ENCODE results near the gene OLFM1.

OLFM1 gene

GRCh38 chr9:135167356-135167755 is 79.9 kb downstream of the OLFM1 start:
- no peak for ATAC-seq (ENCODE audit: low read depth)
- no peaks in the 10 kb centered on the region for H3K36me3 Mint-ChIP-seq
- peaks cover 6% of the 10 kb centered on the region for H3K27me3 Mint-ChIP-seq
- no peaks in the 10 kb centered on the region for H3K4me1 Mint-ChIP-seq
- H3K27ac Mint-ChIP-seq = no peak overlapping the region
- H3K4me3 Mint-ChIP-seq = no peak overlapping the region
- H3K9me3 Mint-ChIP-seq = no peaks in the 10 kb centered on the region
- no peak for DNase-seq (ENCODE audit: low spot score in 2 of 2)

- H3K4me3 Mint-ChIP-seq = no peak overlapping the region
- H3K9me3 Mint-ChIP-seq = no peaks in the 10 kb centered on the region
- DNase-seq (ENCODE audit: low spot score in 2 of 2) (no peak), ATAC-seq (ENCODE audit: low read depth) (no peak)
- H3K27ac Mint-ChIP-seq = no peak overlapping the region
- no peaks in the 10 kb centered on the region for H3K36me3 Mint-ChIP-seq
- no peaks in the 10 kb centered on the region for H3K4me1 Mint-ChIP-seq
- peaks cover 6% of the 10 kb centered on the region for H3K27me3 Mint-ChIP-seq
Measured at GRCh38 chr9:135167849-135168655, 80.6 kb downstream of the OLFM1 start.

- ATAC-seq (ENCODE audit: low read depth) = no peak
- Mint-ChIP-seq H3K4me1 (no peaks in the 10 kb centered on the region), H3K9me3 (no peaks in the 10 kb centered on the region), H3K27ac (no peak overlapping the region), H3K36me3 (no peaks in the 10 kb centered on the region), H3K27me3 (peaks cover 5% of the 10 kb centered on the region), H3K4me3 (no peak overlapping the region)
- no peak for DNase-seq (ENCODE audit: low spot score in 2 of 2)
Measured at GRCh38 chr9:135169709-135170226, 82.3 kb downstream of the OLFM1 start.

GRCh38 chr9:135170535-135170934 is 83.1 kb downstream of the OLFM1 start:
- Mint-ChIP-seq H3K4me3 (no peak overlapping the region), H3K4me1 (no peaks in the 10 kb centered on the region), H3K36me3 (no peaks in the 10 kb centered on the region), H3K27me3 (peaks cover 5% of the 10 kb centered on the region), H3K27ac (no peak overlapping the region), H3K9me3 (no peaks in the 10 kb centered on the region)
- DNase-seq (ENCODE audit: low spot score in 2 of 2) (no peak), ATAC-seq (ENCODE audit: low read depth) (no peak)

All from memory B cell (primary cell).